GM18907 (cell line): ENCODE results near the gene ESPN.
A peak's percentile ranks its signal among the peaks of the same experiment; 100 is the strongest.
"Not testable (repeated sequence)": the region's sequence is repeated elsewhere in the genome, so short reads cannot be mapped to it uniquely, and the experiment has no call there.

Source experiments
- ATAC-seq: cut with Tn5 transposase; IDR thresholded peaks from one replicate; pipeline ENCODE4 v1.9.1; 2021; ENCODE audit warnings: mild to moderate bottlenecking, moderate library complexity; ENCODE audit not compliant: unreplicated experiment

Gene ESPN

GRCh38 chr1:6424619-6425593 lies at the start of gene ESPN:
Gene ESPN (plus strand): TSS chr1:6424776. CDS start chr1:6424956, 180 bp downstream.
- no peak for ATAC-seq

GRCh38 chr1:6378096-6378746 lies 46.4 kb upstream of the ESPN start:
- no peak for ATAC-seq

GRCh38 chr1:6380037-6380436 lies 44.5 kb upstream of the ESPN start:
- no peak for ATAC-seq

GRCh38 chr1:6384135-6384534 lies 40.4 kb upstream of the ESPN start:
- ATAC-seq = no peak

GRCh38 chr1:6384962-6385361 lies 39.6 kb upstream of the ESPN start:
- ATAC-seq = no peak

GRCh38 chr1:6385488-6386191 lies 38.9 kb upstream of the ESPN start:
- no peak for ATAC-seq

- no peak for ATAC-seq
Measured at GRCh38 chr1:6386371-6386949, 38.1 kb upstream of the ESPN start.

- no peak for ATAC-seq
Measured at GRCh38 chr1:6389971-6390370, 34.6 kb upstream of the ESPN start.

GRCh38 chr1:6391951-6392808 lies 32.4 kb upstream of the ESPN start:
- peak; percentile 2 for ATAC-seq

- ATAC-seq = peak; percentile 76
Measured at GRCh38 chr1:6392809-6393399, 31.7 kb upstream of the ESPN start.

- ATAC-seq = peak; percentile 80
Measured at GRCh38 chr1:6393400-6394187, 31.0 kb upstream of the ESPN start, which contains the start of gene ACOT7. Gene ACOT7 (minus strand): TSS chr1:6393767. CDS start chr1:6393399, 368 bp downstream.

GRCh38 chr1:6395130-6395529 lies 29.4 kb upstream of the ESPN start:
- ATAC-seq = not testable (repeated sequence)

- ATAC-seq = not testable (repeated sequence)
Measured at GRCh38 chr1:6395781-6396244, 28.8 kb upstream of the ESPN start.

GRCh38 chr1:6396998-6397397 lies 27.6 kb upstream of the ESPN start:
- no peak for ATAC-seq

GRCh38 chr1:6397844-6398441 lies 26.6 kb upstream of the ESPN start:
- ATAC-seq = no peak

GRCh38 chr1:6399294-6399693 lies 25.3 kb upstream of the ESPN start:
- no peak for ATAC-seq

- ATAC-seq = no peak
Measured at GRCh38 chr1:6401673-6402072, 22.9 kb upstream of the ESPN start.

- ATAC-seq = no peak
Measured at GRCh38 chr1:6408023-6408422, 16.6 kb upstream of the ESPN start.
